HepG2 (cell line): ENCODE measurements around the gene PIGL. TPM values are rescaled to one million over a fixed set of nuclear protein-coding genes. Genes with fewer than 3 reads are reported as not detected.

Experiments used
- ATF5 ChIP-seq: sonication (generic); formaldehyde crosslinking; IDR thresholded peaks from 2 replicates; pipeline ENCODE4 v1.4.0; 2020; ENCODE audit warnings: mild to moderate bottlenecking, low read depth, missing genetic modification reagents
- BCL3 ChIP-seq: sonication (generic); formaldehyde crosslinking; IDR thresholded peaks from 2 replicates; pipeline ENCODE4 v1.5.1; 2020; ENCODE audit warnings: mild to moderate bottlenecking, missing genetic modification reagents, moderate library complexity
- FOXO4 ChIP-seq: sonication (generic); formaldehyde crosslinking; conservative IDR thresholded peaks from 2 replicates; pipeline ENCODE4 v1.8.1; 2023; ENCODE audit warnings: missing genetic modification reagents
- HMGA1 ChIP-seq: sonication (generic); formaldehyde crosslinking; conservative IDR thresholded peaks from 2 replicates; pipeline ENCODE4 v1.4.0; 2020; ENCODE audit warnings: missing genetic modification reagents
- MYC ChIP-seq: sonication (generic); formaldehyde crosslinking; IDR thresholded peaks from 2 replicates; pipeline ENCODE4 v1.9.0; 2021; ENCODE audit warnings: missing genetic modification reagents, borderline replicate concordance
- SRY ChIP-seq: sonication (generic); formaldehyde crosslinking; IDR thresholded peaks from 2 replicates; pipeline ENCODE4 v1.8.0; 2022; ENCODE audit warnings: mild to moderate bottlenecking, missing genetic modification reagents
- TP53 ChIP-seq: sonication (generic); formaldehyde crosslinking; conservative IDR thresholded peaks from 2 replicates; pipeline ENCODE4 v1.4.0; 2020; ENCODE audit warnings: missing genetic modification reagents
- YEATS4 ChIP-seq: sonication (generic); formaldehyde crosslinking; IDR thresholded peaks from 2 replicates; pipeline ENCODE4 v1.4.0; 2020; ENCODE audit warnings: missing genetic modification reagents, borderline replicate concordance
- ZNF230 ChIP-seq: sonication (generic); formaldehyde crosslinking; IDR thresholded peaks from 2 replicates; pipeline ENCODE4 v1.4.0; 2020; ENCODE audit warnings: mild to moderate bottlenecking, missing genetic modification reagents
- ZNF263 ChIP-seq: sonication (generic); formaldehyde crosslinking; IDR thresholded peaks from 2 replicates; pipeline ENCODE4 v1.4.0; 2020; ENCODE audit warnings: missing genetic modification reagents
- ZNF350 ChIP-seq: sonication (generic); formaldehyde crosslinking; IDR thresholded peaks from 2 replicates; pipeline ENCODE4 v1.4.0; 2020; ENCODE audit warnings: mild to moderate bottlenecking, low read depth, missing genetic modification reagents, borderline replicate concordance
- polyA plus RNA-seq, 8 experiments: library from polyadenylated mRNA; depleted of rRNA in 3 of 8; stranded (reverse) in 7 of 8; unstranded in 1 of 8; fragments of >200 nt; fragmentation: Illumina TruSeq in 4 of 8; extraction: Trizol in 4 of 8; gene quantifications; 2 replicates each; pipeline versions ENCODE4 v1.2.1 to v1.2.3, GENCODE V29; 2011 to 2016; ENCODE audit warnings: low read depth in 4 of 8, missing spikeins in 1 of 8, mixed read lengths in 1 of 8; ENCODE audit not compliant: insufficient read depth in 1 of 8
- total RNA-seq, 5 experiments: library from RNA; depleted of rRNA; stranded (reverse); fragments of >200 nt; fragmentation: Illumina TruSeq; extraction: Trizol; gene quantifications; 2 replicates each; pipeline ENCODE4 v1.2.3, GENCODE V29; 2016; ENCODE audit warnings: low read depth in 1 of 5
- TF ChIP-seq, protein P1 (sequence below): sonication (generic); formaldehyde crosslinking; IDR thresholded peaks from 2 replicates; pipeline ENCODE4 v1.8.1; 2023; ENCODE audit warnings: mild to moderate bottlenecking, missing genetic modification reagents, borderline replicate concordance
- TF ChIP-seq, protein P2 (sequence below): sonication (generic); formaldehyde crosslinking; IDR thresholded peaks from 2 replicates; pipeline ENCODE4 v1.4.0; 2020; ENCODE audit warnings: missing genetic modification reagents, borderline replicate concordance
- TF ChIP-seq, protein P3 (sequence below): sonication (generic); formaldehyde crosslinking; conservative IDR thresholded peaks from 2 replicates; pipeline ENCODE4 v1.8.0; 2022; ENCODE audit warnings: mild to moderate bottlenecking, moderate library complexity, missing genetic modification reagents

Gene PIGL
- total and polyA plus RNA-seq, 2 of the 13 experiments (the other 11 are each of a cell fraction or from before 2014, with no cell fraction given): 28.5 to 63.8 TPM

GRCh38 chr17:16352667-16353316 is 135.8 kb downstream of the PIGL start (continued):
- TF ChIP-seq ZNF230 (0 out of 2 replicates have a peak, but pooled peaks have one; percentile 74), ATF5 (CRISPR knock-in tag) (0 out of 2 replicates have a peak, but pooled peaks have one; percentile 33), ZNF263 (CRISPR knock-in tag) (no peak), BCL3 (no peak; the same call in 1 of the 2 replicates), YEATS4 (CRISPR knock-in tag) (peak; percentile 32; the same call in 1 of the 2 replicates), MYC (peak; percentile 54; the same call in 1 of the 2 replicates), HMGA1 (no peak), ZNF350 (0 out of 2 replicates have a peak, but pooled peaks have one; percentile 11), SRY (peak; percentile 91), FOXO4 (CRISPR knock-in tag) (0 out of 2 replicates have a peak, but pooled peaks have one; percentile 4), TP53 (CRISPR knock-in tag) (no peak)
- TF ChIP-seq, protein P1, sequence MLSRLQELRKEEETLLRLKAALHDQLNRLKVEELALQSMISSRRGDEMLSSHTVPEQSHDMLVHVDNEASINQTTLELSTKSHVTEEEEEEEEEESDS (CRISPR knock-in tag): 0 out of 2 replicates have a peak, but pooled peaks have one; percentile 58
- TF ChIP-seq, protein P2, sequence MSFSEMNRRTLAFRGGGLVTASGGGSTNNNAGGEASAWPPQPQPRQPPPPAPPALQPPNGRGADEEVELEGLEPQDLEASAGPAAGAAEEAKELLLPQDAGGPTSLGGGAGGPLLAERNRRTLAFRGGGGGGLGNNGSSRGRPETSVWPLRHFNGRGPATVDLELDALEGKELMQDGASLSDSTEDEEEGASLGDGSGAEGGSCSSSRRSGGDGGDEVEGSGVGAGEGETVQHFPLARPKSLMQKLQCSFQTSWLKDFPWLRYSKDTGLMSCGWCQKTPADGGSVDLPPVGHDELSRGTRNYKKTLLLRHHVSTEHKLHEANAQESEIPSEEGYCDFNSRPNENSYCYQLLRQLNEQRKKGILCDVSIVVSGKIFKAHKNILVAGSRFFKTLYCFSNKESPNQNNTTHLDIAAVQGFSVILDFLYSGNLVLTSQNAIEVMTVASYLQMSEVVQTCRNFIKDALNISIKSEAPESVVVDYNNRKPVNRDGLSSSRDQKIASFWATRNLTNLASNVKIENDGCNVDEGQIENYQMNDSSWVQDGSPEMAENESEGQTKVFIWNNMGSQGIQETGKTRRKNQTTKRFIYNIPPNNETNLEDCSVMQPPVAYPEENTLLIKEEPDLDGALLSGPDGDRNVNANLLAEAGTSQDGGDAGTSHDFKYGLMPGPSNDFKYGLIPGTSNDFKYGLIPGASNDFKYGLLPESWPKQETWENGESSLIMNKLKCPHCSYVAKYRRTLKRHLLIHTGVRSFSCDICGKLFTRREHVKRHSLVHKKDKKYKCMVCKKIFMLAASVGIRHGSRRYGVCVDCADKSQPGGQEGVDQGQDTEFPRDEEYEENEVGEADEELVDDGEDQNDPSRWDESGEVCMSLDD (CRISPR knock-in tag): no peak
- TF ChIP-seq, protein P3, sequence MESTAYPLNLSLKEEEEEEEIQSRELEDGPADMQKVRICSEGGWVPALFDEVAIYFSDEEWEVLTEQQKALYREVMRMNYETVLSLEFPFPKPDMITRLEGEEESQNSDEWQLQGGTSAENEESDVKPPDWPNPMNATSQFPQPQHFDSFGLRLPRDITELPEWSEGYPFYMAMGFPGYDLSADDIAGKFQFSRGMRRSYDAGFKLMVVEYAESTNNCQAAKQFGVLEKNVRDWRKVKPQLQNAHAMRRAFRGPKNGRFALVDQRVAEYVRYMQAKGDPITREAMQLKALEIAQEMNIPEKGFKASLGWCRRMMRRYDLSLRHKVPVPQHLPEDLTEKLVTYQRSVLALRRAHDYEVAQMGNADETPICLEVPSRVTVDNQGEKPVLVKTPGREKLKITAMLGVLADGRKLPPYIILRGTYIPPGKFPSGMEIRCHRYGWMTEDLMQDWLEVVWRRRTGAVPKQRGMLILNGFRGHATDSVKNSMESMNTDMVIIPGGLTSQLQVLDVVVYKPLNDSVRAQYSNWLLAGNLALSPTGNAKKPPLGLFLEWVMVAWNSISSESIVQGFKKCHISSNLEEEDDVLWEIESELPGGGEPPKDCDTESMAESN: no peak
